Inflammatory macrophage treated with lipopolysaccharide for 1 hour (primary cell): ENCODE results near the gene ABCC4.

Experiments
- DNase-seq, 2 donors: peaks; one replicate each; pipeline ENCODE4 v3.0.0-alpha.2; 2020 to 2022

ABCC4 gene

GRCh38 chr13:95258098-95258497 lies 43.2 kb downstream of the ABCC4 start:
- no peak for DNase-seq

DNA sequence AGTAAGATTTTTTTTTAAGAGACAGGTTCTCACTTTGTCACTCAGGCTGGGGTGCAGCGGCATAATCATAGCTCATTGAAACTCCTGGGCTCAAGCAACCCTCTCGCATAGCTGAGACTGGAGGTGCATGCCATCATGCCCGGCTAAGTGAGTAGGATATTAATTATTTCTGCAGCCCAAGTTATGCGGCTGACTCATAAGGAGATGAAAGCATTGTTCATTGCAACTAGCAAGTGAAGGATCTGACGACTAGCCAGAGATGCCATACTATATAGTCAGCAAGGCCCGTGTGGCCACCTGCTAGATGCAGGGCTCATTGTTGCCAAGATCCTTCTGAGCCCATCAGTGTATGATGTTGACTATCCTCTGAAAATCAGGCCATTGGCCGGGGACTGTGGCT lies 45.2 kb downstream of the ABCC4 start:
- no peak for DNase-seq

DNA sequence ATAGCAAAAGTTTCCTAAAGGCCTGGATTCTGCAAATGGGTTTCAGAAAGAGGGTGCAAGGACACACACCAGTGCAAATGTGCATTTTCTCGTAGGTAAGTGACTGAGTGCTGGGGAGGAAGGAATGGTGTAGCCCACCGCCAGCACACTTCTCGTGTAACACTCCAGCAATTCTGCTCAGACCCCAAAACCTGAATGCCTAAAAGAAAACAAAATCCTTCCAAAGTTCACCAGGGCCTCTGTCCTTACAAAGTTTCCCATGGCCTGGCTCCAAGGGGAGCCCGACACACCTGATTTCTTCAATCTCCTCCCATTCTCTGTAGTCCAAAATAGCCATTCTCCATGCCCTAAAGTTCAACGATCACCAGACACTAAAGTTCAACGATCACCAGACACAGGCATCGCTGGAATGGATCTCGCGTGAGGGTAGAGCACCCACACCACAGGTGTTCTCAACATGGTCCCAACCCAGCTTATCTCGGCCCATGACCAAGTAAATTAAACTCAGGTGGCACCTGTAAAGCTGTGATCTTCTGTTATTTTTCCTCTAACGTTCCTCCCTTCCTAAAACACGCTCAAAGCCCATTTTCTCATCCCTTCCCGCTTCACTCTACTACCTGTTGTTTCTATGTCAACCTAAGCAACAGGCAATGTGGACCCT lies 46.0 kb downstream of the ABCC4 start:
- DNase-seq: no peak

GRCh38 chr13:95254339-95254738 lies 46.9 kb downstream of the ABCC4 start:
- no peak for DNase-seq

DNA sequence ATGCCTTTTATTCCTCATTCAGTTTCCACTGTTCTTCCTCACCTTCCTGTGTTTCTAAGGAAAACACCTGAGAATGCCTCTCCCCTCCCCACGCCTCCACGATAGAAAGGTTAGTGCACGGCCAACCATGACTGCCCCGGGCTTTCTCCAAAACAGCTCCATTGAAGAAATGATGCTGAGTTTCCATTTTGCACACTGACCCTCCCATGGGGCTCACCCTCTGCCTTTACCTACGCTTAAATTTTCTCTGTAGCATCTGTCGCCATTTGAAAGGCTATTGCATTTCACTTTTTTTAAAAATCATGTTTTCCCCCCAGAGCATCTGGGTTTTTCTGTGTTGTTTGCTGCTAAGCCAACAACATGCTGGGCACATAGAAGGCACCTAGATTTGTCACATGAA lies 48.2 kb downstream of the ABCC4 start:
- DNase-seq: no peak

DNA sequence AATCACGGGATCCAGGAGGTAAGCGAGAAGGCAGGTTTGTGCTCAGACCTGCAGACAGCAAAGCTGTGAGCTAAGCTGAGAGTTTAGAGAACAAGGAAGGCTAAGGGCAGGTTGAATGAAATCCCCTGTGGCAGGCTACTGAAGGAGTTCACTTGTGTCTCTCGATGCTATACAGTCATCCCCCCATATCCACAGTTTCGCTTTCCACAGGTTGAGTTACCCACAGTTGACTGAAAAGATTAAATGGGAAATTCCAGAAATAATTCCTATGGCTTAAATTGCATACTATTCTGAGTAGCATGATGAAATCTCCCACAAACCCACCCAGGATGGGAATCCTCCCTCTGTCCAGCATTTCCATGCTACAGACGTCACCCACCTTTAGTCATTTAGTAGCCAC lies 49.6 kb downstream of the ABCC4 start:
- no peak for DNase-seq

GRCh38 chr13:95250961-95251360 lies 50.3 kb downstream of the ABCC4 start:
- no peak for DNase-seq

GRCh38 chr13:95248953-95249352 lies 52.3 kb downstream of the ABCC4 start:
- no peak for DNase-seq

GRCh38 chr13:95247852-95248251 lies 53.4 kb downstream of the ABCC4 start:
- DNase-seq: no peak

DNA sequence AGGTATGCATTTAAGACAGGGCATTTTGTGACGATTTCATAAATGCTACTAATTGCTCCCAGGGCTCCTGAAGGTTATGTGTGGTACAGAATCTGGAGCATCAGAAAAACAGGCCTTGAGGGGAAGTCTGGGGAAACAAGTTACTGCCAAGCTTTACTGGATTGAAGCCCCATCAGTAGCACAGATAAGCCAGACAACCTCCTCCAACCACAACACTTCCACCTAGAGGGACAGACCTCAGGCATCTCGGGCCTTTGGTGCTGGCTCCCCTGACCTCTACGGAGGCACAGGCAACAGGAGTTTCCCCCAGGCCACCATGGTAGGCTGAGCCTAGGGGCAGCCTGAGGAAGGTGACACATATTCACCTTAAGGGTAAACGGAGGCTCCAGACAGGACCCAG lies 54.1 kb downstream of the ABCC4 start:
- DNase-seq: no peak

GRCh38 chr13:95246292-95247082 lies 54.8 kb downstream of the ABCC4 start:
- peak in 1 of 2 donors; percentile 13 for DNase-seq

- peak; percentile 59 to 61 for DNase-seq
These were observed 56.2 kb downstream of the ABCC4 start for GRCh38 chr13:95245071-95245470.

- DNase-seq: peak in 1 of 2 donors; percentile 71
These were observed 58.0 kb downstream of the ABCC4 start for GRCh38 chr13:95243207-95243606.

DNA sequence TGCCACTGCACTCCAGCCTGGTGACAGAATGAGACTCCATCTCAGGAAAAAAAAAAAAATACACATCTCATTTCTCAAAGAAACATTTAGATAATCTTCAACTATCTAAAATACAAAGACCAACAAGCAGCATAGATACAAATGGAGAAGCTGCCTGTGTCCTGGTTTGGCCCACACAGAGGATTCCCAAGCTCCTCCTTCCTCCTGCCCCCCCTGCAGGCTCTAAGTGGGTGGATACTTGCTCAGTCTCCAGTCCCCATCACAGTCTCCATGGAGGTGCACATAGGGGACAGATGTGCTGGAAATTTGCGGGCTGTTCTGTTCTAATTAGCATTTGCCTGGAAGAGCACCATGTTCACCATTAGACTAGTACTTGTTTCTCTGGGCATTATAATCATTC lies 59.9 kb downstream of the ABCC4 start:
- DNase-seq: peak in 1 of 2 donors; percentile 51

- peak; percentile 18 to 31 for DNase-seq
These were observed 62.0 kb downstream of the ABCC4 start for GRCh38 chr13:95239283-95239682.

DNA sequence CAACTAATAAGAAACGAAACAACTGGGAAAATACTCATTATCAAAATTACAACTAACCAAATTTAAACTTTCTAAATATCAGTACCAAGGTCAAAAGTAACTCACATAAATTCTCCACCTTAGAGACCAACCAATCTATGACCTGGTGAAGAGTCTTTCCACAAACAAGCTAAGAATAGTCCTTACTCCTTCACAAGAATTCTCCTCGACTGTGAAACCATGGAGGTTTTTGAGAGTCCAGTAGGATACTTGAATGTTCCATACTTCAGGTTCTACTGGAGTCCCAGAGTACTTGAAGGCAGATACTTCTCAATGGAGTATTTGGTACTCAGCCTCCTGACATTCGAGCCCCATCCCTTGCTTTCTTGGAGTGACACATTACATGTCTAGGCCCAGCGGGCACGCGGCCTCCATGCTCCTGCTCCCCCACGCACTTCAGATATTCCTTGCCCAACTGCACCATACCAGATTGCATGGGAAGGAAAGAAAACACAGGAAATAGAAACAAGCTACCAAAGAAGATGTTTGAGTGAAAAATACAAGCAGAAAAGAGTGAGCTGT lies 63.9 kb downstream of the ABCC4 start:
- no peak for DNase-seq

DNA sequence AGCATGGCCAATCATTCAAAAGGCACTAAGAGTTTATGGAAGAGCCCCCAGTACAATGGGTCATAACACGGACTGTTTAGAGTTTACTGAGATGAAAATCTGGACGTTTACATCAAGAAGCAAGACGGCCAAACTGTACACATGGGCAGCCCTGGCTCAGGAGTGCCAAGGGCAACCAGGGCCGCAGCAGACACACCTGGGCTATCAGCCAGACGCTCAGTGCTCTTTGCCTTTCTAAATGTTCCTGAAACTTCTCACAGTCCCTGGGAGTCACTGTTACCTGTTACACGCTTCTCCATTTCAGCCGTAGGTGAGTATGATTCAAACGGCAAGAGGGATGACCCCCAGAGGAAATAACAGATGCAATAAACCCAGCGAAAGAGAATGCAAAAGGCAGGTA lies 64.5 kb downstream of the ABCC4 start:
- no peak for DNase-seq

- DNase-seq: no peak
These were observed 65.3 kb downstream of the ABCC4 start for GRCh38 chr13:95235974-95236373.

- DNase-seq: no peak
These were observed 66.0 kb downstream of the ABCC4 start for GRCh38 chr13:95235199-95235756.

GRCh38 chr13:95234242-95234641 lies 67.0 kb downstream of the ABCC4 start:
- DNase-seq: no peak

DNA sequence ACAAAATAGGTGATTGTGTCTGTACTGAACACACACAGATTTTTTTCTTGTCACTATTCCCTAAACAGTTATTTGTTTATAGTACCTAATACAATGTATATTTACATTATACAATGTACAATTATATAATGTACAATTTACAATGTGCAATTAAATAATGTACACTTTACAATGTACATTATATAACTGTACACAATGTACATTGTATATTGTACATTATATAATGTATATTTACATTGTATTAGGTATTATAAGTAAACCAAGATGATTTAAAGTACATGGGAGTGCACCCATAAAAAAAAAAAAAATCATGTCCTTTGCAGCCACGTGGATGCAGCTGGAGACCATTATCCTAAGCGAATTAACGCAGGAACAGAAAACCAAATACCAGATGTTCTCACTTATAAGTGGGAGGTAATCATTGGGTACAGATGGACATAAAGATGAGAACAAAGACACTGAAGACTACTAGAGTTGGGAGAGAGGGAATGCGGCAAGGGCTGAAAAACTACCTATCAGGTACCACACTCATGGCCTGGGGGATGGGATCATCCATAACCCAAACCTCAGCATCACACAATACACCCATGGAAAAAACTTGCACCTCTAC lies 68.1 kb downstream of the ABCC4 start:
- DNase-seq: no peak

GRCh38 chr13:95231393-95231792 lies 69.9 kb downstream of the ABCC4 start:
- no peak for DNase-seq

DNA sequence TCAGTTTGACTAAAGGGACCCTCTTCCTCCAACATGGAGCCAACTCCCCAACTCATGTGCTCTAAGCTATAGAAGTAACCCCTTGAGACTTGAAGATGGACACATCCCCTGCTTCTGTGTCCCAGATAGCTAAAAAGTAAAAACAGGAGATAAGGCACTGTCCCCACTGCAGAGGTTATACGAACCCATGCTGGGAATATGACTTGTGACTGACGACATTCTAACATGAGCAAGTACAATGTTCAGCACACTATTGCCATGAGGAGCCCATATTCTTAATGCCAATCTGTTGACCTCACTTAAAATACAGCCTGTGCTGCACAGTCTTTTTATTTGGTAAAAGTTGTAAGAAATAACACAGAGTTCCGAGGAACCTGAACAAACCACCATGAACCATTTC lies 71.4 kb downstream of the ABCC4 start:
- DNase-seq: no peak

- no peak for DNase-seq
These were observed 73.1 kb downstream of the ABCC4 start for GRCh38 chr13:95228130-95228529.
